Mesodermal cell (in vitro differentiated cells): ENCODE measurements around the gene ARF1.

Source experiments
- H3K27ac ChIP-seq: 2 replicates; pipeline ENCODE4 v1.7.0; 2013; ENCODE audit warnings: mild to moderate bottlenecking, low read depth, low read length, moderate library complexity; ENCODE audit not compliant: severe bottlenecking
- H3K36me3 ChIP-seq: 2 replicates; pipeline ENCODE4 v1.7.1; 2013; ENCODE audit warnings: mild to moderate bottlenecking, low read length, moderate library complexity; ENCODE audit not compliant: control insufficient read depth, insufficient read depth
- H3K4me1 ChIP-seq: one replicate; pipeline ENCODE4 v1.7.1; 2013; ENCODE audit warnings: mild to moderate bottlenecking, low read length; ENCODE audit not compliant: insufficient read depth, control insufficient read depth, poor library complexity, severe bottlenecking
- H3K4me3 ChIP-seq: 2 replicates; pipeline ENCODE4 v1.7.0; 2013; ENCODE audit warnings: low read length, control low read depth, mild to moderate bottlenecking; ENCODE audit not compliant: insufficient read depth, poor library complexity, severe bottlenecking; ENCODE audit errors: extremely low read depth
- H3K9me3 ChIP-seq: 2 replicates; pipeline ENCODE4 v1.7.1; 2013; ENCODE audit warnings: mild to moderate bottlenecking, low read length, moderate library complexity; ENCODE audit not compliant: control insufficient read depth
- WGBS, 2 experiments: methylation state at CpG; one replicate each; pipeline ENCODE4 v1.1.5; 2013; ENCODE audit warnings: missing lambda C conversion rate in 2 of 2; ENCODE audit not compliant: insufficient coverage in 2 of 2; 5-methylcytosine and 5-hydroxymethylcytosine counted together

The ARF1 gene

DNA sequence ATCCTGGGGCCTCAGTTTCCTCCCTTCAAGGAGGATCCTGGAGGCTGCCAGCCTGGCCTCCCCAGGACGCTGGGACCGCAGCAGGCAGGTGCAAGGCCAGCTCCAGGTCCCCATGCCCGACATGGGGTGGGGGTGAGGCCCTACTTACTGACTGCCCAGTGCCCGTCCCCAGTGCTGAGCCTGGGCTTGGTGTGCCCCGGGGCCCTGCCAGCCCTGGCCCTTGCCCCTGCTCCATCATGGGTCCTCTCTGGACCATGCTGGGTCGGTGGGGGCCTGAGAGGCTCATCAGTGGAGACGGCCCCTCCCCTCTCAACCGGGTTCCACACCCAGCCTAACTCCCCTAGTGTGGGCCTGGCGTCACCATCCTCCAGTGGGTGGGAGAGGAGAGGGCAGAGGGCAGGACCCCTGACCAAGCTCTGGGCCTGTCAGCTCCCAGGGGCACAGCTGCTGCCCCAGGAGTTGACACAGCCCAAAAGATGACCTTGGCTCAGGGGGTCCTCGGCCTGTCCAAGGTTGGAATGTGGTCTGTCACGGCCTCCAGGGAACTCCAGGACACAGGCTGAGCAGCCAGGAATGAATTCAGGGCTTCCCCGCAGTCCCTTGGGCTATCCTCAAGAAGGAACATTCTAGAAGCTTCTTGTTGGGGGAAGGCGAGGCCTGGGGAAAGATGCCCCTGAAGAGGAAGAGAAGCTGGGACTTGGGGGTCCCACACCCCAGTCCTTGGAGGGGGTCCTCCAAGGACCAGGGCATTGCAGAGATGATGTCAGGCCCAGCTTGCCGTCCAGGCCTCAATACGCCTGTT lies 17.6 kb upstream of the ARF1 start:
- 71 to 85% methylated on average over 10 to 13 of the region's 15 CpGs for WGBS, 2 experiments
- Histone ChIP-seq H3K9me3 (no peaks in the 10 kb centered on the region), H3K36me3 (no peaks in the 10 kb centered on the region), H3K27ac (no peak overlapping the region), H3K4me1 (peaks cover 5% of the 10 kb centered on the region), H3K4me3 (no peak overlapping the region)

DNA sequence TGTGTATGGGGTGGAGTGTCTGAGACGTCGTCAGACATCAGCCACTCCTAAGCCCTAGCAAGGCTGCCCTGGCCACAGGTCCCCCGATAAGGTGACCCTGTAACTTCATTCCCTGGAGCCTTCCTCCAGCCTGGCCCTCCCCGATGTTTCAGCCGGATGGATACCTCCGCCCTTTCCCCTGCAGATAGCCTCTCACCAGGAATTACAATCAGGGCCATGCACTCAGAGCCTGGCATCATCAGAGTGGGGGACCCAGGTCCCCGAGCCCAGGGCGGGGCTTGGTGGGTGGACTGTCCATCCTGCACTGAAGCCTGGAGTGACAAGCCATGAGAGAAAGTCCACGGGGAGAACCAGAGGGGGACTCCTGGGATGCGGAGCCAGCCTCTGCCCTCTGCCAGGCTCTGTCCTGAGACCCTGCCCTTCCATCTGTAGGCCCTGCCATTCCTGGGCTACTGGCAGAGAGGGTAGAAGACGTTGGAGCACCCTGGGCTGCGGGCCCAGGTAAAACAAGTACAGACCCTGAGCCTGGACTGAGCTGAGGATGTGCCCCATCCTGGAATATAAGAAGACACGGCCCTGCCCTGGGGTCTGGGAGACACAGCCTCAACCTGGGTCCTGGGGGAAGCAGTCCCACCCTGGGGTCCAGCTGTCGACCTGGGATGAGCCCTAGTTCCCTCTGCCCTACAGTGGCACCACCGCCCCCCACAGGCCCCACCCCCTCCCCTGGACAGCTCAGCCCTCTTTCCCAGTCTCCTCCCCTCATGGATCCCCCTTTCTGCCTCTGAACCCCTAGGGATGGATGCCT lies 16.8 kb upstream of the ARF1 start:
- no peaks in the 10 kb centered on the region for H3K9me3 ChIP-seq
- no peak overlapping the region for H3K4me3 ChIP-seq
- 88 to 93% methylated on average over 13 to 14 of the region's 15 CpGs for WGBS, 2 experiments
- H3K4me1 ChIP-seq = no peaks in the 10 kb centered on the region
- no peak overlapping the region for H3K27ac ChIP-seq
- H3K36me3 ChIP-seq = no peaks in the 10 kb centered on the region

DNA sequence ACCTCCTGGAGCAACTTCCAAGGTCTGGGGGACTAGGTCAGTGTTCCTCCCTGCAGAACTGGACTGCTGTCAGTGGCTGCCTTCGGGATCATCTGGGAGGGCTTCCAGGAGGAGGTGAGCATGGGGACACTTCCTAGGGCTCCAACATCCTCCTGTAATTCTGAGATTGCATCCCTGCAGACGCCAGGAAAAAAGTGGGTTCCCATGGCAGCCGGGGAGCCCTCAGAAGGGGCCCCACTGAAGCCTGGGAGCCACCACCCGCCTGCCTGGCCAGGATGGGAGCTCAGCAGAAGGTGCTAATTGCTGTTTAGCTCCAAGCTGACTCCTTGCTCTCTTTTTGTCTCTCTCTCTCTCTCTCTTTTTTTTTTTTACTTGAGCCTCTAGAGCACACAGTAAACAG lies 16.1 kb upstream of the ARF1 start:
- 61 to 65% methylated on average over 4 of the region's 4 CpGs for WGBS, 2 experiments
- no peak overlapping the region for H3K27ac ChIP-seq
- no peaks in the 10 kb centered on the region for H3K9me3 ChIP-seq
- no peaks in the 10 kb centered on the region for H3K36me3 ChIP-seq
- H3K4me3 ChIP-seq = no peak overlapping the region
- H3K4me1 ChIP-seq = no peaks in the 10 kb centered on the region

DNA sequence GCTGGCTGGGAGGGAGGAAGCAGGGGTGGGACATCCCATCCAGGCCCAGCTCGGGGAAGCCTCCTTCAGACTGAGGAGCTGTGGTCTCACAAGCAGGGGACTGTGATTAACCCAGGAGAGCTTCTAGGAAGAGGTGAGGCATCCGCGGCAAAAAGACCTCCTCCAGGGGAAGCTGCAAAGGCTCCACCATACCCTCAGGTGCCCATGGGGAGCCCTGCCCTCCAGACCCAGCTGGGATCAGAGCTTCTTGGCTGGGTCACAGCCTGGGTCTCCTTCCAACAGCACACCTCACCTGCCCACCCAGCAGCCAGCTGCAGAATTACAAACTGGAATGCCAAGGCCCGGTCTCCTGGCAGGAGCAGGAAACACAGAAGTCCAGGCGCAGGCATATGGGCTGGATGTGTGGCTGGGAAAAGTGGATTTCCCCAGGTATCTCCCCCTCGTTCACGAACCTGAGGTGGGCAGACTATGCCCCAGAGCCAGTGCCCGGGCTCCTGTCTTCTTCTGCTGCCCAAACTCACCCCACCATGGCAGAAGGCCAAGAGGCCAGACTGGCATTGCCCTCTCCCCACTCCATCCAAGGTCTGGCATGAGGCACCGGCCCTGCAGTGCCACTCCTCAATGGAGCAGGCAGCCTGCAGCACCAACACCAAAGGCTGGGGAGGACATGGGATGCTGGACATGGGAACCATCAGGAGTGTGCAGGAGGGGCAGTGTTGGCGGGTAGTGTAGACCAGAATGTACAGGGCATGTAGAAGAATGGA lies 15.4 kb upstream of the ARF1 start:
- H3K27ac ChIP-seq = no peak overlapping the region
- H3K36me3 ChIP-seq = no peaks in the 10 kb centered on the region
- H3K4me3 ChIP-seq = no peak overlapping the region
- H3K4me1 ChIP-seq = no peaks in the 10 kb centered on the region
- WGBS, 2 experiments = 76 to 83% methylated on average over 5 to 10 of the region's 10 CpGs
- no peaks in the 10 kb centered on the region for H3K9me3 ChIP-seq

DNA sequence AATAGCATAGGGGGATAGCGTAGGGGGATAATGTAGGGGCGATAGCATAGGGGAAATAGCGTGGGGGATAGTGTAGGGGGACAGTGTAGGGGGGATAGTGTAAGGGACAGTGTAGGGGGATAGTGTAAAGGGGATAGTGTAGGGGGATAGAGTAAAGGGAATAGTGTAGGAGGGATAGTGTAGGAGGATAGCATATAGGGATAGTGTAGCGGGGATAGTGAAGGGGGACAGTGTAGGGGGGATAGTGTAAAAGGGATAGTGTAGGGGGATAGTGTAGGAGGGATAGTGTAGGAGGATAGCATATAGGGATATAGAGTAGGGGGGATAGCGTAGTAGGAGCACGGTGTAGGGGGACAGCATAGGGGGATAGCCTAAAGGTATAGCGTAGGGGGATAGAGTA lies 14.1 kb upstream of the ARF1 start:
- H3K9me3 ChIP-seq = no peaks in the 10 kb centered on the region
- H3K4me1 ChIP-seq = no peaks in the 10 kb centered on the region
- 79 to 100% methylated on average over 1 to 7 of the region's 7 CpGs for WGBS, 2 experiments
- H3K27ac ChIP-seq = no peak overlapping the region
- no peaks in the 10 kb centered on the region for H3K36me3 ChIP-seq
- no peak overlapping the region for H3K4me3 ChIP-seq

DNA sequence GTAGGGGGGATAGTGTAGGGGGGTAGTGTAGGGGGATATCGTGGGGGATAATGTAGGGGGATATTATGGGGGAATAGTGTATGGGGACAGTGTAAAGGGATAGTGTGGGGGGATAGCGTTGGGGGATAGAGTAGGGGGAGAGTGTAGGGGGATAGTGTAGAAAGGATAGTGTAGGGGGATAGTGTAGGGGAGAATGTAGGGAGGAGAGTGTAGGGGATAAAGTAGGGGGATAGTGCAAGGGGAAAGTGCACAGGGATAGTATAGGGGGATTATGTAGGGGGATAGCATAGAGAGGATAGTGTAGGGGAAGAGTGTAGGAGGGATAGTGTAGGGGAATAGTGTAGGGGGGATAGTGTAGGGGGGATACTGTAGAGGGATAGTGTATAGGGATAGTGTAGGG lies 12.3 kb upstream of the ARF1 start:
- Histone ChIP-seq H3K4me1 (no peaks in the 10 kb centered on the region), H3K4me3 (no peak overlapping the region), H3K36me3 (no peaks in the 10 kb centered on the region), H3K9me3 (no peaks in the 10 kb centered on the region), H3K27ac (no peak overlapping the region)
- WGBS, 2 experiments = 33% methylated on average over 1 of the region's 2 CpGs

DNA sequence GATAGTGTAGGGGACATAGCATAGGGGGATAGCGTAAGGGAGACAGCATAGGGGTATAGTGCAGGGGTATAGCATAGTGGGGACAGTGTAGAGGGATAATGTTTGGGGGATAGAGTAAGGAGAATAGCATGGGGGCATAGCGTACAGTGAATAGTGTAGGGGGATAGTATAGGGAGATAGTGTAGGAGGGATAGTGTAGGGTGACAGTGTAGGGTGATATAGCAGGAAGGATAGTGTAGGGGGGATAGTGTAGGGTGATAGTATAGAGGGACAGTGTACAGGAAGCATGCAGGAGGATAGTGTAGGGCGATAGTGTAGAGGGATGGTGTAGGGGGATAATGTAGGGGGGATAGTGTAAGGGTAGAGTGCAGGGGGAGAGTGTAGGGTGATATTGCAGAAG lies 11.7 kb upstream of the ARF1 start:
- Histone ChIP-seq H3K4me1 (no peaks in the 10 kb centered on the region), H3K36me3 (no peaks in the 10 kb centered on the region), H3K4me3 (no peak overlapping the region), H3K27ac (no peak overlapping the region), H3K9me3 (no peaks in the 10 kb centered on the region)
- WGBS, 2 experiments = 64 to 68% methylated on average over 3 of the region's 3 CpGs

DNA sequence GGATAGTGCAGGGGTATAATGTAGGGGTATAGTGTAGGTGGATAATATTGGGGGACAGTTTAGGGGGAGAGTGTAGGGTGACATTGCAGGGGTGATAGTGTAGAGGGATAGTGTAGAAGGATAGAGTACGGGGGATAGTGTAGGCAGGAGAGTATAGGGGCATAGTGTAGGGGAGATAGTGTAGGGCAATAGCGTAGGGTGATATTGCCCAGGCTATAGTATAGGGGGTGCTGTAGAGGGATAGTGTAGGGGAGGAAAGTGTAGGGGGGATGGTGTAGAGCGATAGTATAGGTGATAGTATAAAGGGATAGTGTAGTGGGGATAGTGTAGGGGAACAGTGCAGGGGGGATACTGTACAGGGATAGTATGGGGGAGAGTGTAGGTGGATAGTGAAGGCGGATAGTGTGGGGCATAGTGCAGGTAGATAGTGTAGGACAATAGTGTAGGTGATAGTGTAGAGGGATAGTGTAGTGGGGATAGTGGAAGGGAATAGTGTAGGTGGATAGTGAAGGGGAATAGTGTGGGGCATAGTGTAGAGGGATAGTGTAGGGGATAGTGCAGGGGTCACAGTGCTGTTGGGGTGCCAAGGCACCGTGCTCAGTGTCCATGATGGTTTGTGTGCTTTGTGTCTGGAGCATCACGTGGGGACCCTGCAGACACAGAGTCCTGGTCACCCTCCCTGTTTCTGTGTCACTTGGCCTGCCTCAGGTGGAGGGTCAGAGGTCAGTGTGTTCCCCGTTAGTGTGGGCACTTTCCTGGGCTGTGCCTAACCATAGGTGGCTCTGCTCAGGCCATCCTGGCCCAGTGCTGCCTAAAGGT lies 10.5 kb upstream of the ARF1 start:
- H3K36me3 ChIP-seq = no peaks in the 10 kb centered on the region
- no peak overlapping the region for H3K4me3 ChIP-seq
- no peak overlapping the region for H3K27ac ChIP-seq
- no peaks in the 10 kb centered on the region for H3K9me3 ChIP-seq
- 70 to 74% methylated on average over 7 of the region's 7 CpGs for WGBS, 2 experiments
- no peaks in the 10 kb centered on the region for H3K4me1 ChIP-seq

DNA sequence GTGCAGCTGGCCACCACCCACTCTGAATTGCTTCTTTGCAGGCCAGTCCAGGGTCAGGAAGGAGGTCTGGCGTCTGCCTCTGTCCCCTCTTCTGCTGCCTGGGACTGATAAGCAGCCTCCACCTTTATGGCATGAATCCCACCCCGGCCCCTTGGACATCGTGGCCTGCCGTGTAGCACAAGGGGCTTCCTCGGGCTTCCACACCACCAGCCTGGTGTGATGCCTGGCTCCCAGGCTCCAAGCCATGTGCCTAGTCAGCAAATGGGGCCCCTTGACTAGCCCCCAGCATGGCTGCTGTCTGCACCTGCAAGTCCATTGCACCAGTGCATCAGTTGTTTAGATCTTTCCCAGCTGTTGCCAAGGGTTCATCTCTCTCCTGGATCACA lies 9.9 kb upstream of the ARF1 start:
- H3K4me1 ChIP-seq = no peaks in the 10 kb centered on the region
- H3K9me3 ChIP-seq = no peaks in the 10 kb centered on the region
- H3K27ac ChIP-seq = no peak overlapping the region
- H3K36me3 ChIP-seq = no peaks in the 10 kb centered on the region
- 91 to 96% methylated on average over 5 of the region's 5 CpGs for WGBS, 2 experiments
- H3K4me3 ChIP-seq = no peak overlapping the region
